CD4-positive, alpha-beta T cell treated with Interleukin-17A for 1 hour (primary cell): ENCODE results near the gene RSPH10B2.
"Not testable (repeated sequence)": the region's sequence is repeated elsewhere in the genome, so short reads cannot be mapped to it uniquely, and the experiment has no call there.

Source experiments
- DNase-seq: peaks from one replicate; pipeline ENCODE4 v3.0.0-alpha.2; 2020

RSPH10B2 gene

DNA sequence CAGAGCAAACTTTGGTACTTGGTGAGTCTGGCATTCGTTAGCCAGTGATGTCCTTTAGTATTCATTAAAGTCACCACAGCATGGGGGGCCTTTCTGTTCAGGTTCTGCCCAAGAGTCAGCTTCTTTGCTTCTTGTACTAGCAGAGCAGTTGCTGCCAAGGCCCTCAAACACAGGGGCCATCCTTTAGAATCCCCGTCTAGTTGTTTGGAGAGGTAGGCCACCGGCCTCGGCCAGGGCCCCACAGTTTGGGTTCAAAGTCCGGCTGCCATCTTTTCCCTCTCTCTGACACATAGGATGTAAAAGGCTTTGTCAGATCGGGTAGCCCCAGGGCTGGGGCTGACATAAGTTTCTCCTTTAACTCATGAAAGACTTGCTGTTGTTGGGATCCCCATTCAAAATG lies 89.8 kb downstream of the RSPH10B2 start:
- not testable (repeated sequence) for DNase-seq

DNA sequence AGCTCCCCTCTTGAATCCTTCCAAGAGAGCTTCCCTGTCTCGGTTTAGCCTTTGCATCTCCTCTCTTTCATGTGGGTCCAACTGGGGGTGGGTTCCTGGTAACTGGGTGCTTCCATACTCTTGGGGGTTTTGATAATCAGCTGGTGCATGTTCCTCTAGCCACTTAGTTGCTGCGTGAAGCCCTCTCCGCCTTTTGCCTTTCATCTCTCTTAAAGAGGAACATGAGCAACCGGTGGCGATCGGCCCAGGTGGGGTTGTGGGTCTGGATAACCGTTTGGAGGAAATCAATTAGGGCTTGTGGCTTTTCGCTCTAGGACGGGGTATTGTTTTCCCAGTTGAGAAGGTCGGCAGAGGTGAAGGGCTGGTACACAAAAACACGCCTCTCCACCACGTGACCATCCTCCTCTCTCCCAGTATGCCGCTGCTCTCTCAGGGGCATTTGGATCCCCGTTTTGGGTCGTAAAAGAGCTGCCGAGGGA lies 92.1 kb downstream of the RSPH10B2 start:
- not testable (repeated sequence) for DNase-seq

- not testable (repeated sequence) for DNase-seq
Observed at GRCh38 chr7:6847751-6848150, 93.8 kb downstream of the RSPH10B2 start.
